HCT116 (cell line): ENCODE data around the gene INPP4A. TPM values are rescaled to one million over a fixed set of nuclear protein-coding genes. Genes with fewer than 3 reads are reported as not detected.

ENCODE experiments used
- ATAC-seq: fragments of 200-7000 bp; cut with Tn5 transposase; 2 replicates; pipeline ENCODE4 v1.9.1; 2020; ENCODE audit warnings: mild to moderate bottlenecking, moderate library complexity
- BruUV-seq: library from RNA; stranded (reverse); fragments of 400-500 nt; replicated peaks from 2 replicates; lab custom pipeline; 2021; lab: Mats Ljungman, UMichigan
- CTCF ChIA-PET: fragments of 300-600 bp; sonication (Branson Sonifier 250); formaldehyde crosslinking; loops from one replicate; lab custom pipeline; 2021; ENCODE audit warnings: antibody characterized with exemption; lab: Charles Lee
- POLR2A ChIA-PET: fragments of 300-600, 350-600 bp; sonication (Branson Sonifier 250); formaldehyde crosslinking; loops from one replicate; lab custom pipeline; 2021; ENCODE audit warnings: antibody characterized with exemption; lab: Charles Lee
- RAD21 ChIA-PET, 2 experiments: fragments of 300-600 bp; sonication (Branson Sonifier 250); formaldehyde crosslinking; loops; one replicate each; lab custom pipeline; 2023; ENCODE audit warnings: low total read pairs in 2 of 2; ENCODE audit not compliant: uncharacterized antibody in 2 of 2, unreplicated experiment in 2 of 2, low non-redundant PET in 1 of 2; lab: Charles Lee
- DNase-seq: peaks from one replicate; pipeline ENCODE4 v3.0.0-alpha.2; 2010; ENCODE audit warnings: low read depth, low spot score
- H2AFZ ChIP-seq: fragments of 200-600 bp; shearing (Covaris generic), sonication (generic); 2 replicates; pipeline ENCODE4 v1.6.1; 2017; ENCODE audit warnings: low read depth, mixed run types, mixed read lengths, antibody characterized with exemption, low read length; ENCODE audit not compliant: poor library complexity, severe bottlenecking
- H3K27ac ChIP-seq: 2 replicates; pipeline ENCODE4 v1.5.1; 2012; ENCODE audit warnings: low read depth, low read length
- H3K27me3 ChIP-seq: fragments of 200-600 bp; sonication (generic); 2 replicates; pipeline ENCODE4 v1.6.1; 2016; ENCODE audit warnings: mixed run types, low read length, mixed read lengths; ENCODE audit not compliant: insufficient read depth
- H3K36me3 ChIP-seq, 2 experiments: fragments of 200-500 bp in 1 of 2; fragments of 200-600 bp in 1 of 2; sonication (Bioruptor generic) in 1 of 2; sonication (generic) in 1 of 2; 2 replicates each; pipeline versions ENCODE4 v1.5.1 to v1.6.1; 2014 to 2016; ENCODE audit warnings: low read length in 2 of 2, inconsistent platforms in 1 of 2, mixed read lengths in 1 of 2, mixed run types in 1 of 2; ENCODE audit not compliant: insufficient read depth in 2 of 2, control insufficient read depth in 1 of 2
- H3K4me1 ChIP-seq, 2 experiments: fragments of 200-600 bp in 1 of 2; sonication (generic) in 1 of 2; 2 replicates each; pipeline versions ENCODE4 v1.5.1 to v1.6.1; 2012 to 2017; ENCODE audit warnings: low read length in 2 of 2, inconsistent platforms in 1 of 2, mild to moderate bottlenecking in 1 of 2, mixed read lengths in 1 of 2, mixed run types in 1 of 2, moderate library complexity in 1 of 2; ENCODE audit not compliant: insufficient read depth in 2 of 2, control insufficient read depth in 1 of 2
- H3K4me2 ChIP-seq: fragments of 200-600 bp; sonication (generic); 2 replicates; pipeline ENCODE4 v1.6.1; 2017; ENCODE audit warnings: mixed run types, low read length, mixed read lengths
- H3K4me3 ChIP-seq, 2 experiments: fragments of 200-600 bp in 1 of 2; sonication (generic) in 1 of 2; replicated peaks in 1 of 2; 2 replicates each; pipeline ENCODE4 v1.5.1; 2011 to 2016; ENCODE audit warnings: low read length in 2 of 2, control low read depth in 1 of 2, low read depth in 1 of 2, mild to moderate bottlenecking in 1 of 2, mixed read lengths in 1 of 2, mixed run types in 1 of 2
- H3K79me2 ChIP-seq: fragments of 200-600 bp; sonication (generic); 2 replicates; pipeline ENCODE4 v1.6.1; 2017; ENCODE audit warnings: mild to moderate bottlenecking, mixed run types, low read length, moderate library complexity, mixed read lengths; ENCODE audit not compliant: insufficient read depth
- H3K9ac ChIP-seq: fragments of 200-600 bp; sonication (generic); 2 replicates; pipeline ENCODE4 v1.6.1; 2016; ENCODE audit warnings: low read length, mixed read lengths
- H3K9me2 ChIP-seq: fragments of 200-600 bp; sonication (generic), shearing (Covaris generic); 2 replicates; pipeline ENCODE4 v1.6.1; 2017; ENCODE audit warnings: mixed run types, mild to moderate bottlenecking, moderate library complexity; ENCODE audit not compliant: insufficient read depth
- H3K9me3 ChIP-seq, 2 experiments: fragments of 200-500 bp in 1 of 2; fragments of 200-600 bp in 1 of 2; sonication (Bioruptor generic) in 1 of 2; sonication (generic) in 1 of 2; 2 replicates each; pipeline ENCODE4 v1.6.1; 2014 to 2017; ENCODE audit warnings: low read length in 2 of 2, mixed read lengths in 2 of 2, inconsistent platforms in 1 of 2, low read depth in 1 of 2, mild to moderate bottlenecking in 1 of 2, mixed run types in 1 of 2, moderate library complexity in 1 of 2; ENCODE audit not compliant: control insufficient read depth in 1 of 2, insufficient read depth in 1 of 2
- H4K20me1 ChIP-seq: fragments of 200-600 bp; sonication (generic), shearing (Covaris generic); 2 replicates; pipeline ENCODE4 v1.6.1; 2017; ENCODE audit warnings: mixed run types, mild to moderate bottlenecking, moderate library complexity; ENCODE audit not compliant: insufficient read depth
- ELF1 ChIP-seq: IDR thresholded peaks from 2 replicates; pipeline ENCODE4 v1.6.1; 2012; ENCODE audit warnings: low read depth, borderline replicate concordance
- EZH2 ChIP-seq: fragments of 200-600 bp; sonication (generic); IDR thresholded peaks from 2 replicates; pipeline ENCODE4 v1.6.1; 2017; ENCODE audit warnings: antibody characterized with exemption, mixed run types
- EZH2phosphoT487 ChIP-seq: fragments of 200-600 bp; IDR thresholded peaks from 2 replicates; pipeline ENCODE4 v1.6.1; 2018; ENCODE audit warnings: antibody characterized with exemption, borderline replicate concordance
- JUND ChIP-seq: IDR thresholded peaks from 2 replicates; pipeline ENCODE4 v1.6.1; 2012
- RAD21 ChIP-seq: IDR thresholded peaks from 2 replicates; pipeline ENCODE4 v1.6.1; 2012; ENCODE audit warnings: low read depth, mild to moderate bottlenecking
- SIN3A ChIP-seq: IDR thresholded peaks from 2 replicates; pipeline ENCODE4 v1.6.1; 2012; ENCODE audit warnings: low read depth
- SP1 ChIP-seq: IDR thresholded peaks from 2 replicates; pipeline ENCODE4 v1.6.1; 2012; ENCODE audit warnings: low read depth
- ZBTB33 ChIP-seq: IDR thresholded peaks from 2 replicates; pipeline ENCODE4 v1.6.1; 2011; ENCODE audit warnings: mild to moderate bottlenecking, low read length, moderate library complexity; ENCODE audit not compliant: insufficient replicate concordance; ENCODE audit errors: extremely low read depth
- intact Hi-C: fragments of 100-400 bp; cut with micrococcal nuclease; formaldehyde crosslinking; loops from 2 replicates; pipeline ENCODE4 v1.10.0; 2022
- total RNA-seq: library from RNA; stranded (reverse); gene quantifications from one replicate; pipeline ENCODE4 v1.2.1, GENCODE V29; 2021; ENCODE audit not compliant: unreplicated experiment
- TF ChIP-seq, protein P1 (sequence below), 3 experiments: fragments of 200-600 bp in 1 of 3; sonication (generic) in 1 of 3; IDR thresholded peaks in 2 of 3; conservative IDR thresholded peaks in 1 of 3; 2 replicates each; pipeline ENCODE4 v1.5.1; 2012 to 2017; ENCODE audit warnings: low read depth in 2 of 3, low read length in 2 of 3, antibody characterized with exemption in 1 of 3, borderline replicate concordance in 1 of 3, control low read depth in 1 of 3, mild to moderate bottlenecking in 1 of 3, mixed read lengths in 1 of 3, mixed run types in 1 of 3, moderate library complexity in 1 of 3; ENCODE audit not compliant: insufficient read depth in 1 of 3

INPP4A gene
- total RNA-seq, 1 experiment from 2014 or later = 18.5 TPM

GRCh38 chr2:98565286-98565860 is 120.7 kb downstream of the INPP4A start:
- Histone ChIP-seq H3K9ac (no peak overlapping the region), H4K20me1 (no peaks in the 10 kb centered on the region), H2AFZ (no peak overlapping the region), H3K4me1 (peaks cover 0 to under 1% of the 10 kb centered on the region in 2 experiments; a peak in 1 of 4 replicates), H3K4me2 (no peak overlapping the region), H3K36me3 (0 out of 4 replicates have a peak, but pooled peaks cover 0 to 10% of the 10 kb centered on the region in 2 experiments), H3K27me3 (no peaks in the 10 kb centered on the region), H3K9me2 (no peaks in the 10 kb centered on the region), H3K4me3 (no peak overlapping the region), H3K9me3 (no peaks in the 10 kb centered on the region), H3K27ac (no peak overlapping the region), H3K79me2 (no peaks in the 10 kb centered on the region)
- CTCF ChIA-PET = no interaction called here
- intact Hi-C loops = no loop called here
- POLR2A ChIA-PET = no interaction called here
- RAD21 ChIA-PET = no interaction called here
- ATAC-seq (no peak), DNase-seq (no peak)
- BruUV-seq = no TSS peak
- TF ChIP-seq SIN3A = no peak
- TF ChIP-seq, protein P1, sequence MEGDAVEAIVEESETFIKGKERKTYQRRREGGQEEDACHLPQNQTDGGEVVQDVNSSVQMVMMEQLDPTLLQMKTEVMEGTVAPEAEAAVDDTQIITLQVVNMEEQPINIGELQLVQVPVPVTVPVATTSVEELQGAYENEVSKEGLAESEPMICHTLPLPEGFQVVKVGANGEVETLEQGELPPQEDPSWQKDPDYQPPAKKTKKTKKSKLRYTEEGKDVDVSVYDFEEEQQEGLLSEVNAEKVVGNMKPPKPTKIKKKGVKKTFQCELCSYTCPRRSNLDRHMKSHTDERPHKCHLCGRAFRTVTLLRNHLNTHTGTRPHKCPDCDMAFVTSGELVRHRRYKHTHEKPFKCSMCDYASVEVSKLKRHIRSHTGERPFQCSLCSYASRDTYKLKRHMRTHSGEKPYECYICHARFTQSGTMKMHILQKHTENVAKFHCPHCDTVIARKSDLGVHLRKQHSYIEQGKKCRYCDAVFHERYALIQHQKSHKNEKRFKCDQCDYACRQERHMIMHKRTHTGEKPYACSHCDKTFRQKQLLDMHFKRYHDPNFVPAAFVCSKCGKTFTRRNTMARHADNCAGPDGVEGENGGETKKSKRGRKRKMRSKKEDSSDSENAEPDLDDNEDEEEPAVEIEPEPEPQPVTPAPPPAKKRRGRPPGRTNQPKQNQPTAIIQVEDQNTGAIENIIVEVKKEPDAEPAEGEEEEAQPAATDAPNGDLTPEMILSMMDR (IDR thresholded peaks at IDR 0.05 in 2 of 3, conservative IDR thresholded peaks at IDR 0.05 in 1 of 3; ENCODE audit: borderline replicate concordance in 1 of 3, insufficient read depth in 1 of 3, low read depth in 2 of 3, low read length in 2 of 3) = no peak
- no peak for TF ChIP-seq EZH2phosphoT487
- TF ChIP-seq SP1 = no peak
- TF ChIP-seq ZBTB33 = no peak
- TF ChIP-seq ELF1 = no peak
- TF ChIP-seq EZH2 = no peak
- no peak for TF ChIP-seq JUND
- no peak for TF ChIP-seq RAD21
